Activated T-helper 17 cell treated with anti-CD3 and anti-CD28 coated beads, Interleukin-2, amount 50 U/mL, for 72 hours (primary cell): ENCODE data around the gene GAS2L2. TPM values are rescaled to one million over a fixed set of nuclear protein-coding genes. Genes with fewer than 3 reads are reported as not detected.
A peak's percentile ranks its signal among the peaks of the same experiment; 100 is the strongest.
"Not testable (repeated sequence)": the region's sequence is repeated elsewhere in the genome, so short reads cannot be mapped to it uniquely, and the experiment has no call there.

Experiments
- ATAC-seq: fragments of 150-1000 bp; cut with Tn5 transposase; replicated peaks from 2 replicates; pipeline ENCODE4 v1.10.0; 2021; ENCODE audit warnings: mild to moderate bottlenecking, moderate library complexity
- H3K27ac Mint-ChIP-seq: one replicate; pipeline ENCODE4 v1.8.0; 2022; ENCODE audit warnings: mixed read lengths
- H3K27me3 Mint-ChIP-seq: one replicate; pipeline ENCODE4 v1.8.0; 2022; ENCODE audit warnings: mixed read lengths
- H3K36me3 Mint-ChIP-seq: one replicate; pipeline ENCODE4 v1.8.0; 2022; ENCODE audit warnings: low read depth, mild to moderate bottlenecking, mixed read lengths
- H3K4me1 Mint-ChIP-seq: one replicate; pipeline ENCODE4 v1.8.0; 2022; ENCODE audit warnings: mixed read lengths
- H3K4me3 Mint-ChIP-seq: one replicate; pipeline ENCODE4 v1.8.0; 2022; ENCODE audit warnings: mild to moderate bottlenecking, mixed read lengths
- H3K9me3 Mint-ChIP-seq: one replicate; pipeline ENCODE4 v1.8.0; 2022; ENCODE audit warnings: mixed read lengths
- total RNA-seq, 2 donors: library from RNA; stranded (reverse); gene quantifications; one replicate each; pipeline ENCODE4 v1.2.3, GENCODE V29; 2022

The GAS2L2 gene
- total RNA-seq, 2 donors from 2014 or later = not detected

GRCh38 chr17:35764123-35764991 lies 11.3 kb upstream of the GAS2L2 start:
- peak overlapping the region; percentile 80 for H3K4me3 Mint-ChIP-seq
- no peaks in the 10 kb centered on the region for H3K27me3 Mint-ChIP-seq
- H3K4me1 Mint-ChIP-seq = no peaks in the 10 kb centered on the region
- H3K27ac Mint-ChIP-seq = no peak overlapping the region
- H3K9me3 Mint-ChIP-seq = no peaks in the 10 kb centered on the region
- peak; percentile 95 for ATAC-seq
- H3K36me3 Mint-ChIP-seq = no peaks in the 10 kb centered on the region

GRCh38 chr17:35763767-35764122 lies 10.7 kb upstream of the GAS2L2 start:
- no peaks in the 10 kb centered on the region for H3K4me1 Mint-ChIP-seq

GRCh38 chr17:35761601-35762000 lies 8.6 kb upstream of the GAS2L2 start:
- no peak overlapping the region for H3K27ac Mint-ChIP-seq
- no peak overlapping the region for H3K4me3 Mint-ChIP-seq
- no peak for ATAC-seq
- H3K27me3 Mint-ChIP-seq = no peaks in the 10 kb centered on the region
- no peaks in the 10 kb centered on the region for H3K4me1 Mint-ChIP-seq
- no peaks in the 10 kb centered on the region for H3K9me3 Mint-ChIP-seq
- no peaks in the 10 kb centered on the region for H3K36me3 Mint-ChIP-seq

More at GRCh38 chr17:35763767-35764122, 10.7 kb upstream of the GAS2L2 start:
- Mint-ChIP-seq H3K9me3 (no peaks in the 10 kb centered on the region), H3K4me3 (peak overlapping the region; percentile 80), H3K36me3 (no peaks in the 10 kb centered on the region), H3K27ac (no peak overlapping the region), H3K27me3 (no peaks in the 10 kb centered on the region)
- ATAC-seq = no peak

GRCh38 chr17:35760587-35760986 lies 7.5 kb upstream of the GAS2L2 start, which contains the start of gene C17orf50:
TSS of gene C17orf50 (plus strand) at chr17:35760887. CDS start at chr17:35760942, 55 bp downstream.
- Mint-ChIP-seq H3K4me1 (no peaks in the 10 kb centered on the region), H3K9me3 (no peaks in the 10 kb centered on the region), H3K36me3 (no peaks in the 10 kb centered on the region), H3K27ac (no peak within 1 kb of the TSS), H3K4me3 (no peak within 1 kb of the TSS), H3K27me3 (no peaks in the 10 kb centered on the region)
- no peak for ATAC-seq

GRCh38 chr17:35757243-35757642 lies 4.2 kb upstream of the GAS2L2 start:
- Mint-ChIP-seq H3K9me3 (no peaks in the 10 kb centered on the region), H3K4me1 (no peaks in the 10 kb centered on the region), H3K36me3 (no peaks in the 10 kb centered on the region), H3K27me3 (no peaks in the 10 kb centered on the region), H3K27ac (no peak overlapping the region), H3K4me3 (no peak overlapping the region)
- no peak for ATAC-seq

GRCh38 chr17:35752471-35752870 lies 568 bp downstream of the GAS2L2 start:
- Mint-ChIP-seq H3K27ac (no peak overlapping the region), H3K27me3 (peaks cover 28% of the 10 kb centered on the region), H3K36me3 (no peaks in the 10 kb centered on the region), H3K4me3 (no peak overlapping the region), H3K9me3 (no peaks in the 10 kb centered on the region), H3K4me1 (no peaks in the 10 kb centered on the region)
- ATAC-seq = no peak

- H3K9me3 Mint-ChIP-seq, H3K4me3 Mint-ChIP-seq, H3K27ac Mint-ChIP-seq, H3K36me3 Mint-ChIP-seq, ATAC-seq, H3K4me1 Mint-ChIP-seq: not testable (repeated sequence)
- H3K27me3 Mint-ChIP-seq = peaks cover 28% of the 10 kb centered on the region
Observed at GRCh38 chr17:35751541-35751940, 1.5 kb downstream of the GAS2L2 start.

GRCh38 chr17:35750526-35751395 lies 2.3 kb downstream of the GAS2L2 start:
- H3K4me1 Mint-ChIP-seq = no peaks in the 10 kb centered on the region
- H3K4me3 Mint-ChIP-seq = no peak overlapping the region
- H3K36me3 Mint-ChIP-seq = no peaks in the 10 kb centered on the region
- no peaks in the 10 kb centered on the region for H3K9me3 Mint-ChIP-seq
- ATAC-seq = no peak
- H3K27me3 Mint-ChIP-seq = peaks cover 28% of the 10 kb centered on the region
- no peak overlapping the region for H3K27ac Mint-ChIP-seq

GRCh38 chr17:35749560-35750412 lies 3.3 kb downstream of the GAS2L2 start:
- no peak for ATAC-seq

GRCh38 chr17:35748979-35749378 lies 4.1 kb downstream of the GAS2L2 start:
- H3K9me3 Mint-ChIP-seq = no peaks in the 10 kb centered on the region
- no peak overlapping the region for H3K4me3 Mint-ChIP-seq
- H3K36me3 Mint-ChIP-seq = no peaks in the 10 kb centered on the region
- H3K27ac Mint-ChIP-seq = no peak overlapping the region
- H3K4me1 Mint-ChIP-seq = no peaks in the 10 kb centered on the region
- no peak for ATAC-seq
- H3K27me3 Mint-ChIP-seq = peaks cover 28% of the 10 kb centered on the region

More at GRCh38 chr17:35749560-35750412, 3.3 kb downstream of the GAS2L2 start:
- H3K9me3 Mint-ChIP-seq = no peaks in the 10 kb centered on the region
- no peaks in the 10 kb centered on the region for H3K36me3 Mint-ChIP-seq
- no peaks in the 10 kb centered on the region for H3K4me1 Mint-ChIP-seq
- peaks cover 28% of the 10 kb centered on the region for H3K27me3 Mint-ChIP-seq
- H3K27ac Mint-ChIP-seq = no peak overlapping the region
- H3K4me3 Mint-ChIP-seq = no peak overlapping the region

- no peak overlapping the region for H3K27ac Mint-ChIP-seq
- H3K4me3 Mint-ChIP-seq = no peak overlapping the region
- H3K4me1 Mint-ChIP-seq = no peaks in the 10 kb centered on the region
- H3K9me3 Mint-ChIP-seq = no peaks in the 10 kb centered on the region
- no peak for ATAC-seq
- H3K27me3 Mint-ChIP-seq = peaks cover 28% of the 10 kb centered on the region
- no peaks in the 10 kb centered on the region for H3K36me3 Mint-ChIP-seq
Observed at GRCh38 chr17:35748341-35748841, 4.6 kb downstream of the GAS2L2 start.

- Mint-ChIP-seq H3K27ac (no peak overlapping the region), H3K4me3 (no peak overlapping the region), H3K36me3 (no peaks in the 10 kb centered on the region), H3K27me3 (peaks cover 29% of the 10 kb centered on the region), H3K4me1 (no peaks in the 10 kb centered on the region), H3K9me3 (no peaks in the 10 kb centered on the region)
- ATAC-seq = peak; percentile 90
Observed at GRCh38 chr17:35747540-35748017, 5.5 kb downstream of the GAS2L2 start.

- no peaks in the 10 kb centered on the region for H3K36me3 Mint-ChIP-seq
- H3K27me3 Mint-ChIP-seq = peaks cover 31% of the 10 kb centered on the region
- H3K27ac Mint-ChIP-seq = no peak overlapping the region
- peaks cover 3% of the 10 kb centered on the region for H3K4me1 Mint-ChIP-seq
- no peaks in the 10 kb centered on the region for H3K9me3 Mint-ChIP-seq
- H3K4me3 Mint-ChIP-seq = no peak overlapping the region
- no peak for ATAC-seq
Observed at GRCh38 chr17:35745749-35746320, 7.2 kb downstream of the GAS2L2 start.
